Right lobe of liver (tissue), 6 donors: ENCODE results near the gene BANP. TPM values are rescaled to one million over a fixed set of nuclear protein-coding genes. Genes with fewer than 3 reads are reported as not detected.
A peak's percentile ranks its signal among the peaks of the same experiment; 100 is the strongest.

Source experiments
- ATAC-seq, 4 donors: fragments of 200-7000 bp; cut with Tn5 transposase; one replicate each; pipeline ENCODE4 v1.9.1; 2020; ENCODE audit warnings: mild to moderate bottlenecking in 4 of 4, moderate library complexity in 4 of 4
- DNase-seq, 3 donors: peaks; one replicate each; pipeline ENCODE4 v3.0.0-alpha.2; 2020
- H3K27ac ChIP-seq, 3 donors: fragments of 200-600 bp; one replicate each; pipeline ENCODE4 v1.8.0; 2022
- H3K27me3 ChIP-seq, 2 donors: fragments of 200-600 bp; one replicate each; pipeline ENCODE4 v1.8.0; 2022
- H3K36me3 ChIP-seq, 4 donors: fragments of 200-600 bp; sonication (generic) in 1 of 4; one replicate each; pipeline versions ENCODE4 v1.5.1 to v1.8.0; 2017 to 2022; ENCODE audit warnings: control low read depth in 1 of 4
- H3K4me1 ChIP-seq, 4 donors: fragments of 200-600 bp; sonication (generic) in 1 of 4; one replicate each; pipeline versions ENCODE4 v1.5.1 to v1.8.0; 2017 to 2022; ENCODE audit warnings: control low read depth in 1 of 4
- H3K4me3 ChIP-seq, 3 donors: fragments of 200-600 bp; one replicate each; pipeline ENCODE4 v1.8.0; 2022
- H3K9me3 ChIP-seq, 4 donors: fragments of 200-600 bp; sonication (generic) in 1 of 4; one replicate each; pipeline versions ENCODE4 v1.5.1 to v1.8.0; 2017 to 2022; ENCODE audit warnings: control low read depth in 1 of 4
- POLR2A ChIP-seq: fragments of 450-650 bp; IDR thresholded peaks from one replicate; pipeline ENCODE4 v1.6.1; 2017; ENCODE audit warnings: antibody characterized with exemption, mild to moderate bottlenecking
- WGBS: methylation state at CpG from one replicate; pipeline ENCODE4 v1.1.6; 2018; ENCODE audit warnings: low coverage, low lambda C conversion rate; ENCODE audit not compliant: insufficient coverage; ENCODE audit errors: missing lambda C conversion rate; 5-methylcytosine and 5-hydroxymethylcytosine counted together
- intact Hi-C, 2 donors: fragments of 100-400 bp; cut with DNase I; formaldehyde crosslinking; loops; one replicate each; pipeline versions ENCODE4 v1.11.2 to v1.14.1; 2022
- total RNA-seq, 6 experiments: library from RNA; depleted of rRNA in 2 of 6; stranded (reverse); fragments of >200 nt in 2 of 6; fragmentation: NEBNext Ultra II Directional in 3 of 6; extraction: Animal tissue kit (Norgen Biotek cat#: 25700) in 3 of 6; gene quantifications; one replicate each; pipeline versions ENCODE4 v1.1.0 to v1.2.4, GENCODE V29; 2016 to 2023
- TF ChIP-seq, protein P1 (sequence below), 4 donors: fragments of 200-600 bp in 3 of 4; fragments of 450-650 bp in 1 of 4; IDR thresholded peaks; one replicate each; pipeline versions ENCODE4 v1.5.1 to v1.8.0; 2016 to 2022; ENCODE audit warnings: antibody characterized with exemption in 4 of 4, mild to moderate bottlenecking in 2 of 4
- donor health status: DM: no; HTN: yes; CAD: no.
- donor health status: DM: no; HTN: no; CAD: no.
- donor health status: DM: no; HTN: no; CAD: no.
- donor health status: DM: no; HTN: yes; CAD: no.
- donor health status: DM: no; HTN: yes; CAD: no.

The BANP gene
- total RNA-seq, 6 experiments from 2014 or later: 11.2 to 20.7 (median 18.8) TPM

DNA sequence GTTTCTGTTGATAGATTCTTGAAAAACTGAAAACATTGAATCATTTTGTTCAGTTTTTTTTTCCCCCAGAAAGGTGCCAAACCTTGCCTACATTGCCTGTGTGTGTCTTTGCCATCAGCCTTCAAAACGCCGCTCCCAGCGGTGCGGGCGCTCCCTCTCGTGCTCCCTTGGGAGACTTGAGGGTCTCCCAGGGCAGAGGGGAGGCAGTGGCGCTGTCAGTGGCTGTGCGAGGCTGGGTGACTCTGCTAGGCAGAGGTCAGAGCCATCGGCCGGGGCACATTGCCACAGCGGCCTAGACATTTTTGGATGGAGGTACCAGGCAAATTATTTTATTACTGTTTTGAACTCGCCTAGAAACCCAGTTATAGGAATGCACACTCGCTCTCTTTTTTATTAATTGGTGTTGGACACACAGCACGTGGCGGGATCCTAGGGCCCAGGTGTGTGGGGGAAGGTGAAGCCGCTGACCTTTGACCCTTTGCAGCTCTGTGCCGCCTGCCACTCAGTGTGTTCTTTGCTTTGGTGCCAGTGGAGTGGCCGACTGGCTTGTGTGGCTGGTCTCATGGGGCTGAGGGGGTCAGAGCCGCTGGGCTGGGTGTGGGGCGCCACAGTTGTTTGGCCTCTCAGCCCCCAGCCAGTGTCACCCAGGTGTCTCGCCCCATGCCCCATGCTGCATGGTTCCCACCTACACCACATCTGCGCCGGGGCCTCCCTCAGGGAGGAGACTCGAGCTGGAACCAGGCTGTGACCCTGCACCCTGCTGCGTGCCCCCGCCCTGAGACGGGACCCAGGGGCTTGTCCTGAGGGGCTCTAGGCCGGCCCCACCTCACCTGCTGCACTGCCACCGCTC is 115.7 kb downstream of the BANP start:
- Histone ChIP-seq H3K27ac (no peak overlapping the region), H3K4me3 (no peak overlapping the region), H3K27me3 (no peaks in the 10 kb centered on the region), H3K36me3 (peaks cover 0 to 25% (median 2%) of the 10 kb centered on the region in 4 donors), H3K4me1 (no peaks in the 10 kb centered on the region), H3K9me3 (no peaks in the 10 kb centered on the region)
- TF ChIP-seq POLR2A: no peak
- TF ChIP-seq, protein P1, sequence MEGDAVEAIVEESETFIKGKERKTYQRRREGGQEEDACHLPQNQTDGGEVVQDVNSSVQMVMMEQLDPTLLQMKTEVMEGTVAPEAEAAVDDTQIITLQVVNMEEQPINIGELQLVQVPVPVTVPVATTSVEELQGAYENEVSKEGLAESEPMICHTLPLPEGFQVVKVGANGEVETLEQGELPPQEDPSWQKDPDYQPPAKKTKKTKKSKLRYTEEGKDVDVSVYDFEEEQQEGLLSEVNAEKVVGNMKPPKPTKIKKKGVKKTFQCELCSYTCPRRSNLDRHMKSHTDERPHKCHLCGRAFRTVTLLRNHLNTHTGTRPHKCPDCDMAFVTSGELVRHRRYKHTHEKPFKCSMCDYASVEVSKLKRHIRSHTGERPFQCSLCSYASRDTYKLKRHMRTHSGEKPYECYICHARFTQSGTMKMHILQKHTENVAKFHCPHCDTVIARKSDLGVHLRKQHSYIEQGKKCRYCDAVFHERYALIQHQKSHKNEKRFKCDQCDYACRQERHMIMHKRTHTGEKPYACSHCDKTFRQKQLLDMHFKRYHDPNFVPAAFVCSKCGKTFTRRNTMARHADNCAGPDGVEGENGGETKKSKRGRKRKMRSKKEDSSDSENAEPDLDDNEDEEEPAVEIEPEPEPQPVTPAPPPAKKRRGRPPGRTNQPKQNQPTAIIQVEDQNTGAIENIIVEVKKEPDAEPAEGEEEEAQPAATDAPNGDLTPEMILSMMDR (IDR thresholded peaks at IDR 0.05): no peak
- ATAC-seq: peak; percentile 35 to 70 (median 58)
- peak in 2 of 3 donors; percentile 55 to 60 for DNase-seq
- intact Hi-C loops: no loop called here
- WGBS: 86% methylated on average over 13 of the region's 29 CpGs

GRCh38 chr16:88067530-88068411 is 116.5 kb downstream of the BANP start:
- Histone ChIP-seq H3K27me3 (no peaks in the 10 kb centered on the region), H3K9me3 (no peaks in the 10 kb centered on the region), H3K27ac (no peak overlapping the region), H3K4me1 (no peaks in the 10 kb centered on the region), H3K4me3 (no peak overlapping the region), H3K36me3 (peaks cover 0 to 34% (median 2%) of the 10 kb centered on the region in 4 donors)
- ATAC-seq (no peak), DNase-seq (peak in 1 of 3 donors; percentile 53)
- no peak for TF ChIP-seq POLR2A
- TF ChIP-seq, protein P1 (IDR thresholded peaks at IDR 0.05): no peak
- intact Hi-C loops: no loop called here
- WGBS: 96% methylated on average over 10 of the region's 40 CpGs

DNA sequence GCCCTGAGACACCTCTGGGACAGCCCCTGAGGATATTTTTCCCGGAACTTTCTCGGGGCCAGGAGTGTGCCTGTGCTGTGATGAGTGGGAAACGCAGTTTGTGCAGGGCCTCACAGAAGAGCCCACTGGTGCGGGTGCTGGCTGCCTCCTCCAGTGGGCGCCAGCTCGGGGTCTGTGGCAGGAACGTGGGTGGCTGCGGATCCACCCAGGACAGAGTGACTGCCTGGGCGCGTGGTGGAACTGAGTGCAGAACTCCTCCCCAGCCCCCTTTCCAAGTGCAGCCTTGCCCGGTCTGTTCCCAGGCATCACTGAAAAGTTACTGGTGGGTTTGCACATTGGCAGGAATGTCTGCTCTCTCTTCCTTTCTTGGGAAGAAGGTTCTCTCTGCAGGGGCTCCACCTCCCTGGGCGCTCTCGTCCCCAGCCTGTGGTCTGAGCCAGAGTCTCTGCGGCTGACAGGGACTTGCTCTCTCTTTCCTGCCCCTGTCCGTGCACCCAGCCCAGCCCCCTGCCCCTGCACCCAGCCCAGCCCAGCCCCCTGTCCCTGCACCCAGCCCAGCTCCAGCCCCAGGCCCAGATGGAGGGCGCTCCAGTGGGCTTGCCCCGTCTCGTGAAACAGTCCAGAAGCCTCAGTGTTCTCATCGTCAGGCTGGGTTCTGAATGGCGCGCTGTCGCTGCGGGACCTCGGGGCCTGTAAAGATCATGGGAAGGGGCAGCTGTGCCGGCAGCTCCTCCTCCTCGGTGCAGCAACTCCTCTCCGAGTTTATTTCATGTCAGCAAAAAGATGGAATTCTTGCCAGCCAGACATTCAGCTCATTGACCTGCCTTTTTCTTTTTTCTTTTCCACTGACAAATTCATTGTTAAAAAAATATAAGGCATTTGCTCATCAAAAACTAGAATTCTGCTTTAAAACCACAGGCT is 117.5 kb downstream of the BANP start:
- ATAC-seq (no peak), DNase-seq (peak in 1 of 3 donors; percentile 45)
- Histone ChIP-seq H3K9me3 (no peaks in the 10 kb centered on the region), H3K4me1 (no peaks in the 10 kb centered on the region), H3K27ac (no peak overlapping the region), H3K4me3 (no peak overlapping the region), H3K27me3 (no peaks in the 10 kb centered on the region), H3K36me3 (peaks cover 0 to 35% (median 0%) of the 10 kb centered on the region in 4 donors)
- intact Hi-C loops: no loop called here
- TF ChIP-seq, protein P1 (IDR thresholded peaks at IDR 0.05): no peak
- TF ChIP-seq POLR2A: no peak
- 84% methylated on average over 13 of the region's 27 CpGs for WGBS
